ENCODE measurements around the gene FOLR2.
A peak's percentile ranks its signal among the peaks of the same experiment; 100 is the strongest.

The FOLR2 gene

DNA sequence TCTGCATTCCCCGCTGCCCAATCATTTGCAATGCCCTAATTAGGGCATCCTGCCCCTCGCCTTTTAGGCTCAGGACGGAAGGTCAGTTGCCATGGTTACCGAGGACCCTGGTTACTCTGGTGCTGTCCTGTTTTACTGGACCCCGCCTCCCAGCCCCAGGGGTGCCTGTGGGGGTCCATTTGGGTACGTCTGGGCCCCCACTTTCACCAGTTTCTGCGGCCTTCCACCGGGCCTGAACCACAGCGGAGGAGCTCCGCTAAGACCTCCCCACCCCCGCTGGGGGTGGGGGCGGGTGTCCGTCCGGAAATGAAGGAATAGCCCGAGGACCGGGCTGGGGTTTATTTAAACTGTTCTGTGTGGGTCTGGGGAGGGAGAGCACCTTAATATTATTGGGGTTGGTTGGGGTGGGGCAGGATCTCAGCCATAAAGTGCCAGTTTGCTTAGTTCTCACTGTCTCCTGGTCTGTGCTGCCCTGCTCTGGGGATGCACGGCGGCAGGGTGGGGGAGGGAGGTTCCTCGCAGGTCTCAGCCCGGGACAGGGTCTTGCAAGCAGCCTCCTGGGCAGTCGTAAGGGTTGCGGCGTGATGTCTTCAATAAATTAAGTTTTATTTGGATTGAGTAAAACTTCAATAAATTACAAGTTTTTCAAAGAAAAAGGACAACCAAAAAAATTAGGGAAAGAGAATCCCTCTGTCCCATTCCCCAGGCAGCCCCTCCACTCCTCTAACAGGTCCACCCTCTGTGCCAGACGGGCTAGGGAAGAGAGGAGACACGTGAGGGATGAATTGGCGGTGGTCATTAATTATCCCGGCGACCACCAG, 22.1 kb downstream of the FOLR2 start:
- Histone ChIP-seq H3K4me1 (ENCODE audit: control insufficient read depth, low read depth, low read length) (peaks cover 12% of the 10 kb centered on the region), H3K79me2 (ENCODE audit: control insufficient read depth, insufficient read depth, low read length) (no peaks in the 10 kb centered on the region), H3K56ac (ENCODE audit: low read length) (peak overlapping the region; percentile 74), H3K27ac (ENCODE audit: low read depth, low read length) (no peak overlapping the region), H3K79me1 (ENCODE audit: low read length) (no peaks in the 10 kb centered on the region), H4K5ac (ENCODE audit: low read length) (no peak overlapping the region), H3K9ac (ENCODE audit: low read length) (peak overlapping the region; percentile 50), H2BK120ac (ENCODE audit: low read depth, low read length) (no peak overlapping the region), H3K36me3 (ENCODE audit: control insufficient read depth, insufficient read depth, low read length) (peaks cover 3% of the 10 kb centered on the region), H3K4me3 (ENCODE audit: low read length) (no peak overlapping the region), H2BK5ac (ENCODE audit: low read length) (no peak overlapping the region), H3K4me2 (ENCODE audit: low read length) (peak overlapping the region; percentile 55), H3K4ac (ENCODE audit: low read depth, low read length) (no peak overlapping the region), H2BK15ac (replicated peaks; ENCODE audit: low read depth) (no peak overlapping the region), H2AK5ac (ENCODE audit: low read length) (no peak overlapping the region), H3K23ac (ENCODE audit: low read length) (no peak overlapping the region), H3K18ac (ENCODE audit: low read length) (no peak overlapping the region), H4K8ac (ENCODE audit: low read depth, low read length) (no peak overlapping the region), H3K27me3 (ENCODE audit: insufficient read depth, low read length, poor library complexity) (peaks cover 32% of the 10 kb centered on the region)
- DNase-seq, result peak; percentile 56
- WGBS (ENCODE audit: extremely low coverage, insufficient coverage, low lambda C conversion rate), result no CpG with 5 or more reads among the region's 28 CpGs

DNA sequence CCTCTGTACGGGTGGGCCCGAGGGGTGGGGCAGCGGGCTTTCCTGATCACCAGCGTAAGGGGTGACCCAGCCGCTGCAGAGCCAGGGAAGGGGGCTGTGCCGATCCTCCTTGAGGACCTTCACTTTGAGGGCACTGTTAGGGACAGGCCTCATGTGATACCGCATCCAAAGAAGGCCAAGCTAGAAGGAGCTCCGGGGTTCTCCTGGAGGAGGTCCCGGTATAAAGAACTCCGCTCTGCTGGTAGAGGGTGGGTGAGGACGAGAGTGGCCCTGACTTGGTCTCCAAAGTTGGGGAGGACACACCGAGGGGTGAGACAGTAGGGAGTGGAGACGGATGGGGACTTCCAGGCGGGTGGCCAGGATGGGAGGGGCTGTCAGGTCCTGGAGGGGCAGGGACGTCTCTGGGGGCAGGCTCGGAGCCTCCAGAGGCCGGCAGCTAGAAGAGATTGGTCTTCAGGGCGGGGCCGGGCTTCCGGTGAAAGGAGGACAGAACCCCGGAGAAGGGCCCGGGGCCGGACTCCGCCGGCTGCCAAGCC, 22.8 kb downstream of the FOLR2 start:
- H3K36me3 ChIP-seq (ENCODE audit: control insufficient read depth, insufficient read depth, low read length), result peaks cover 2% of the 10 kb centered on the region
- no peak overlapping the region for H2AK5ac ChIP-seq (ENCODE audit: low read length)
- WGBS (ENCODE audit: extremely low coverage, insufficient coverage, low lambda C conversion rate), result no CpG with 5 or more reads among the region's 25 CpGs
- H2BK5ac ChIP-seq (ENCODE audit: low read length), result no peak overlapping the region
- no peak overlapping the region for H4K5ac ChIP-seq (ENCODE audit: low read length)
- no peak overlapping the region for H2BK15ac ChIP-seq (replicated peaks; ENCODE audit: low read depth)
- no peaks in the 10 kb centered on the region for H3K79me1 ChIP-seq (ENCODE audit: low read length)
- peak overlapping the region; percentile 81 for H3K18ac ChIP-seq (ENCODE audit: low read length)
- no peak overlapping the region for H4K8ac ChIP-seq (ENCODE audit: low read depth, low read length)
- peak overlapping the region; percentile 64 for H3K4ac ChIP-seq (ENCODE audit: low read depth, low read length)
- H3K79me2 ChIP-seq (ENCODE audit: control insufficient read depth, insufficient read depth, low read length), result no peaks in the 10 kb centered on the region
- peaks cover 32% of the 10 kb centered on the region for H3K27me3 ChIP-seq (ENCODE audit: insufficient read depth, low read length, poor library complexity)
- H3K27ac ChIP-seq (ENCODE audit: low read depth, low read length), result no peak overlapping the region
- H3K4me1 ChIP-seq (ENCODE audit: control insufficient read depth, low read depth, low read length), result peaks cover 12% of the 10 kb centered on the region
- no peak overlapping the region for H3K23ac ChIP-seq (ENCODE audit: low read length)
- no peak overlapping the region for H2BK120ac ChIP-seq (ENCODE audit: low read depth, low read length)
- peak; percentile 78 for DNase-seq
- H3K9ac ChIP-seq (ENCODE audit: low read length), result peak overlapping the region; percentile 69
- no peak overlapping the region for H3K4me3 ChIP-seq (ENCODE audit: low read length)
- H3K4me2 ChIP-seq (ENCODE audit: low read length), result peak overlapping the region; percentile 2
- peak overlapping the region; percentile 86 for H3K56ac ChIP-seq (ENCODE audit: low read length)

DNA sequence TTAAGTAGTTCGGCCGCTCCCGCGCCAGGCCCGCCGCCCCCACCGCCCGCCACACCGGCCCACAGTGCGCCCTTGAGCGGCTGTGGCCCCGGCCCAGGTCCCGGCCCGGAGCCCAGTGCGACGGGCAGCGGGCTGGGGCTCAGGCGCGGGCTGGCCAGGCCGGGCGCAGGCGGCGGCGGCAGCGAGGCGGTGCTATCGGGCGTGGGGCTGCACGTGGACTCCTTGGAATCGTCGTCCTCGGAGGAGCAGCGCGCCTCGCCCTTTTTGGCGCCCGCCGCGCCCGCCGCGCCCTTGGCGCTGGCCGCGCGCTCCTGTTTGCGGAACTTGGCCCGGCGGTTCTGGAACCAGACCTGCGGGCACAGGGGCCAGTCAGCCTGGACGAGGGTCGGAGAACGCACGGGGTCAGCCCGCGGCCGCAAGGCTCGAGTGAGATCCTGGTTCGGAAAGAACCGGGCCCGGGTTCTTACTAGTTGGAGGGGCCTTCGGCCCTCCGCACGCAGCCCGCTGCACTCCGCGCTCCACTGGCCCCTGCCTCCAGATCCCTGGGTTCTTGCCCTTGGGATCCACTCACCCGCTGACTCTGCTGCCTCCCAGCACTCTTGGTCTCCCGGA, 23.4 kb downstream of the FOLR2 start:
- Histone ChIP-seq H3K27ac (ENCODE audit: low read depth, low read length) (no peak overlapping the region), H3K36me3 (ENCODE audit: control insufficient read depth, insufficient read depth, low read length) (peaks cover 2% of the 10 kb centered on the region), H4K8ac (ENCODE audit: low read depth, low read length) (peak overlapping the region; percentile 77), H2BK15ac (replicated peaks; ENCODE audit: low read depth) (no peak overlapping the region), H3K4me3 (ENCODE audit: low read length) (no peak overlapping the region), H4K5ac (ENCODE audit: low read length) (no peak overlapping the region), H2AK5ac (ENCODE audit: low read length) (no peak overlapping the region), H3K4ac (ENCODE audit: low read depth, low read length) (peak overlapping the region; percentile 64), H3K4me2 (ENCODE audit: low read length) (peak overlapping the region; percentile 38), H2BK120ac (ENCODE audit: low read depth, low read length) (no peak overlapping the region), H3K23ac (ENCODE audit: low read length) (no peak overlapping the region), H3K9ac (ENCODE audit: low read length) (peak overlapping the region; percentile 69), H2BK5ac (ENCODE audit: low read length) (no peak overlapping the region), H3K79me1 (ENCODE audit: low read length) (no peaks in the 10 kb centered on the region), H3K18ac (ENCODE audit: low read length) (peak overlapping the region; percentile 81), H3K4me1 (ENCODE audit: control insufficient read depth, low read depth, low read length) (peaks cover 12% of the 10 kb centered on the region), H3K27me3 (ENCODE audit: insufficient read depth, low read length, poor library complexity) (peaks cover 32% of the 10 kb centered on the region), H3K79me2 (ENCODE audit: control insufficient read depth, insufficient read depth, low read length) (no peaks in the 10 kb centered on the region), H3K56ac (ENCODE audit: low read length) (peak overlapping the region; percentile 86)
- DNase-seq, result peak; percentile 18
- WGBS (ENCODE audit: extremely low coverage, insufficient coverage, low lambda C conversion rate), result no CpG with 5 or more reads among the region's 69 CpGs

DNA sequence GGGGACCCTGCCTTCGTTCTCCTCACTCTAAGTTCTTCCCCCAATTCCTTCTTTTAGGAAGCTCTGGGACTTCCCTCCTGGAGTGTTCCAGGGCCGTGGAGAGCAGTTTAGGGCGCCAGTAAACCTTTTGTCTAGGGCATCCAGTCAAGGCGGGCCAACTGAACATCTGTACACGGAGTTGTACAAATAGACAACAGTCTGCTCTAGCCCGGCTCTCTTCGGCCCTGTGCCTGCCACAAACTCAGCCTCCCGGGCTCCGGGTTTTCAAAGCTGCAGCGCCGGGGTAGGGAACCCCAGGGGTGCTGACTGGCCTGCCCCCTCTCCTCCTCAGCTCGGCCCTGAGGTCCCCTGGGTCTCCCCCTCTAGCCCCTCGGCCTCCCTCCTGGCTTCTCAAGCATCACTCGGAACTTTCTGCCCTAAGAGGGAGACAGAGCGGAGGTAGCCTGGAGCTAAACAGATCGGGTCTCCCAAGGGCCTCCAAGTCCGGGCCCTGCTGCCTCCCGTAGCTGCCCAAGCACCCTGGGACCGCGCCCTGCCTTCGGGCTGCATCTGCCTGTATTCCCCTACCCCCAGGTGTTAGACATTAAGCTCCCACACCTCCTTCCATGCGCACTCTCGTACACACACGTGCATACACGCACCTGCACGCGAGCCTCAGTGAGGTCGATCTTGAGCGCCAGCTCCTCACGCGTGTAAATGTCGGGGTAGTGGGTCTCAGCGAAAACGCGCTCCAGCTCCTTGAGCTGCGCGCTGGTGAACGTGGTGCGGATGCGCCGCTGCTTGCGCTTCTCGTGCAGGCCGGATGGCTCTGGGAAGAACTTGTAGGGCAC, 24.1 kb downstream of the FOLR2 start:
- peaks cover 12% of the 10 kb centered on the region for H3K4me1 ChIP-seq (ENCODE audit: control insufficient read depth, low read depth, low read length)
- peak overlapping the region; percentile 69 for H3K9ac ChIP-seq (ENCODE audit: low read length)
- no peak overlapping the region for H2BK15ac ChIP-seq (replicated peaks; ENCODE audit: low read depth)
- H3K79me1 ChIP-seq (ENCODE audit: low read length), result no peaks in the 10 kb centered on the region
- H3K23ac ChIP-seq (ENCODE audit: low read length), result no peak overlapping the region
- no peak overlapping the region for H2BK5ac ChIP-seq (ENCODE audit: low read length)
- H2AK5ac ChIP-seq (ENCODE audit: low read length), result no peak overlapping the region
- peak overlapping the region; percentile 86 for H3K56ac ChIP-seq (ENCODE audit: low read length)
- H3K36me3 ChIP-seq (ENCODE audit: control insufficient read depth, insufficient read depth, low read length), result no peaks in the 10 kb centered on the region
- no peaks in the 10 kb centered on the region for H3K79me2 ChIP-seq (ENCODE audit: control insufficient read depth, insufficient read depth, low read length)
- no CpG with 5 or more reads among the region's 44 CpGs for WGBS (ENCODE audit: extremely low coverage, insufficient coverage, low lambda C conversion rate)
- no peak overlapping the region for H3K4me2 ChIP-seq (ENCODE audit: low read length)
- peak; percentile 21 for DNase-seq
- H2BK120ac ChIP-seq (ENCODE audit: low read depth, low read length), result no peak overlapping the region
- no peak overlapping the region for H3K4me3 ChIP-seq (ENCODE audit: low read length)
- H4K8ac ChIP-seq (ENCODE audit: low read depth, low read length), result no peak overlapping the region
- H3K18ac ChIP-seq (ENCODE audit: low read length), result no peak overlapping the region
- no peak overlapping the region for H3K4ac ChIP-seq (ENCODE audit: low read depth, low read length)
- no peak overlapping the region for H3K27ac ChIP-seq (ENCODE audit: low read depth, low read length)
- peaks cover 38% of the 10 kb centered on the region for H3K27me3 ChIP-seq (ENCODE audit: insufficient read depth, low read length, poor library complexity)
- H4K5ac ChIP-seq (ENCODE audit: low read length), result no peak overlapping the region

DNA sequence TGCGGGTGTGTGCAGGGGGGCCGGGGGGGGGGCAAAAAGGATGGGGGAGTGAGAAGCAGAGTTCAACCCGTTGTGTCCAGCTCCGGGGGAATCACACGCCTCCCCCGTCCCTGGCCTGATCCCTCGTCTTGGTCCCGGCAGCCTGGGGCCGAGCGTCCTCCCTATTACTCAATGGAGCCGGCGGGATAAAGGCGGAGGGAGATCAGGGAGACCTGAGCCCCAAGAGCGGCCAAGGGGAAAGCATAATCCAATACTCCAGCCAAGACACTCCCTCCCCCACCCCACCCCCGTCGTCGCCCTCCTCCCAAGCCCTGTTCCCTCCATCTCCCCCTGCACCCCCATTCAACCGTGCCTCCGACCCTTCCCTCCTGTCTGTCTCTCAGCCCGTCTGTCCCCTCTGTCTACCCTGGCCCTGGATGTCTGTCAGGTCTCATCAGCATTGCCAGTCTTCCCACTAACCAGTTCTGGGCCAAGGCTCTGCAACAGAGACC, 24.7 kb downstream of the FOLR2 start:
- DNase-seq, result no peak
- H3K4me2 ChIP-seq (ENCODE audit: low read length), result no peak overlapping the region
- H4K8ac ChIP-seq (ENCODE audit: low read depth, low read length), result no peak overlapping the region
- no peaks in the 10 kb centered on the region for H3K36me3 ChIP-seq (ENCODE audit: control insufficient read depth, insufficient read depth, low read length)
- H2BK15ac ChIP-seq (replicated peaks; ENCODE audit: low read depth), result no peak overlapping the region
- H3K9ac ChIP-seq (ENCODE audit: low read length), result no peak overlapping the region
- no peak overlapping the region for H3K4ac ChIP-seq (ENCODE audit: low read depth, low read length)
- WGBS (ENCODE audit: extremely low coverage, insufficient coverage, low lambda C conversion rate), result no CpG with 5 or more reads among the region's 20 CpGs
- H2AK5ac ChIP-seq (ENCODE audit: low read length), result no peak overlapping the region
- peaks cover 12% of the 10 kb centered on the region for H3K4me1 ChIP-seq (ENCODE audit: control insufficient read depth, low read depth, low read length)
- no peak overlapping the region for H3K4me3 ChIP-seq (ENCODE audit: low read length)
- H2BK5ac ChIP-seq (ENCODE audit: low read length), result no peak overlapping the region
- no peak overlapping the region for H3K56ac ChIP-seq (ENCODE audit: low read length)
- H3K27ac ChIP-seq (ENCODE audit: low read depth, low read length), result no peak overlapping the region
- H3K27me3 ChIP-seq (ENCODE audit: insufficient read depth, low read length, poor library complexity), result peaks cover 44% of the 10 kb centered on the region
- H2BK120ac ChIP-seq (ENCODE audit: low read depth, low read length), result no peak overlapping the region
- H3K79me2 ChIP-seq (ENCODE audit: control insufficient read depth, insufficient read depth, low read length), result no peaks in the 10 kb centered on the region
- H3K23ac ChIP-seq (ENCODE audit: low read length), result no peak overlapping the region
- no peak overlapping the region for H4K5ac ChIP-seq (ENCODE audit: low read length)
- no peaks in the 10 kb centered on the region for H3K79me1 ChIP-seq (ENCODE audit: low read length)
- no peak overlapping the region for H3K18ac ChIP-seq (ENCODE audit: low read length)
